ENCODE measurements around the gene IL27RA.

DNA sequence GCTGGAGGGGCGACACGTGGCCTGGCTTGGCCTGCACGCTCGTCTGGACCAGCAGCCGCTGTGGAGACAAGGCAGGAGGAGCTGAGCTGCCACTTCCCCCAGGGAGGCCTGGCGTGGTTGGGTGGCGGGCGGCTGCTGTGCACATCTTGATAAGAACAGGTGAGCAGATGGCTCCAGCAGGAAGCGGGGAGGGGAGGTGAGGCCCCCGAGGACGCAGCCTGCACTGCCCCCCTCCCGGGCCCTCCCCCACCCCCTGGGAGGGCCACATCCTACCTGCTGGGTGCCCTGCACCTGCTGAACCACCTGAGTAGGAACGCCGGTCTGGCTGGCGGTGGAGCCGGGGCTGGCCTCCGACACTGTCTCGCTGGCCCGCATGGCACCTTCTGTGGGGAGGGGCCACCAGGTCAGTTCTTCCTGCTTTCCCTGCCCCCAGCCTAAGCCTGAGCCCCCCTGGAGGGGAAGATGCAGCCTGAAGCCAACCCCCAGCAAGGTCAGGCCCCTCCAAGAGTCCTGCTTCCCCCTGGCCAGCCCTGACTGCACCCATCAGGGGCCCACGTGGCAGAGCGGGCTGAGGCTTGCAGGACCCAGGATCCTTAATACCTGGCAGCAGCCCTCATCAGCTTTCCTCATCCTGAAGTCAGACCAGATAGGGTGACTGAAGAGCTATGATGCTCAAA is 48.2 kb upstream of the IL27RA start:
- no peak for TF ChIP-seq CTCF (IDR thresholded peaks at IDR 0.05; ENCODE audit: low read length)
- no peak for TF ChIP-seq EZH2 (IDR thresholded peaks at IDR 0.05; ENCODE audit: borderline replicate concordance, low read length)
